Duodenal mucosa (tissue), 2 donors: ENCODE measurements around the gene MOV10.

Source experiments
- H3K27ac ChIP-seq: one replicate; pipeline ENCODE4 v1.7.0; 2013; ENCODE audit warnings: low read depth, low read length
- H3K27me3 ChIP-seq, 2 donors: one replicate each; pipeline ENCODE4 v1.7.0; 2013; ENCODE audit warnings: low read length in 2 of 2, control low read depth in 1 of 2; ENCODE audit not compliant: insufficient read depth in 2 of 2, control insufficient read depth in 1 of 2
- H3K36me3 ChIP-seq, 2 donors: one replicate each; pipeline ENCODE4 v1.7.0; 2013; ENCODE audit warnings: low read length in 2 of 2, control low read depth in 1 of 2; ENCODE audit not compliant: insufficient read depth in 2 of 2, control insufficient read depth in 1 of 2
- H3K4me1 ChIP-seq, 2 donors: one replicate each; pipeline ENCODE4 v1.7.0; 2013; ENCODE audit warnings: low read length in 2 of 2, control low read depth in 1 of 2; ENCODE audit not compliant: insufficient read depth in 2 of 2, control insufficient read depth in 1 of 2
- H3K4me3 ChIP-seq, 2 donors: one replicate each; pipeline ENCODE4 v1.7.0; 2013; ENCODE audit warnings: low read length in 2 of 2, low read depth in 1 of 2
- H3K9ac ChIP-seq, 2 donors: one replicate each; pipeline ENCODE4 v1.7.0; 2013; ENCODE audit warnings: low read length in 2 of 2, low read depth in 1 of 2
- H3K9me3 ChIP-seq, 2 donors: one replicate each; pipeline ENCODE4 v1.7.0; 2013; ENCODE audit warnings: low read length in 2 of 2, control low read depth in 1 of 2; ENCODE audit not compliant: control insufficient read depth in 1 of 2

The MOV10 gene

GRCh38 chr1:112687361-112687760 lies 12.9 kb downstream of the MOV10 start:
- Histone ChIP-seq H3K9ac (no peak overlapping the region), H3K4me1 (no peaks in the 10 kb centered on the region), H3K27ac (no peak overlapping the region), H3K27me3 (no peaks in the 10 kb centered on the region), H3K4me3 (no peak overlapping the region), H3K36me3 (peaks cover 16 to 32% of the 10 kb centered on the region in 2 donors), H3K9me3 (no peaks in the 10 kb centered on the region)

GRCh38 chr1:112687785-112688496 lies 13.5 kb downstream of the MOV10 start:
- H3K27ac ChIP-seq: no peak overlapping the region

DNA sequence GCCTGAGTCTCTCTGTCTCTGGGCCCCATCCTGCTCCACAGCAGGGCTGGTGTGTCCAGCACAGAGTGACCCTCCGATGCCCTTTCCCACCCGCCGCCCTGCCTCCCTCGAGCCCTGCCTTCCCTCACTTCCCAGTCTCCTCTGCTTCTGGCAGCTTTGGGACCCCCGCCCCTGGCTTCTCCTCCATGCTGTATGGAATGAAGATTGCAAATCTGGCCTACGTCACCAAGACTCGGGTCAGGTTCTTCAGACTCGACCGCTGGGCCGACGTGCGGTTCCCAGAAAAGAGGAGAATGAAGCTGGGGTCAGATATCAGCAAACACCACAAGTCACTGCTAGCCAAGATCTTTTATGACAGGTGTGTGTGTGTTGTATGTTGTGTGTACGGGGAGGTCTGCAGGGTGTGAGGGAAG lies 14.3 kb downstream of the MOV10 start:
- H3K9ac ChIP-seq: no peak overlapping the region
- H3K4me1 ChIP-seq: no peaks in the 10 kb centered on the region
- H3K27me3 ChIP-seq: no peaks in the 10 kb centered on the region
- peaks cover 27 to 45% of the 10 kb centered on the region in 2 donors for H3K36me3 ChIP-seq
- H3K27ac ChIP-seq: no peak overlapping the region
- H3K4me3 ChIP-seq: no peak overlapping the region
- H3K9me3 ChIP-seq: no peaks in the 10 kb centered on the region

More at GRCh38 chr1:112687785-112688496, 13.5 kb downstream of the MOV10 start:
- no peak overlapping the region for H3K4me3 ChIP-seq
- no peak overlapping the region for H3K9ac ChIP-seq
- no peaks in the 10 kb centered on the region for H3K9me3 ChIP-seq
- peaks cover 21 to 38% of the 10 kb centered on the region in 2 donors for H3K36me3 ChIP-seq
- H3K4me1 ChIP-seq: no peaks in the 10 kb centered on the region
- no peaks in the 10 kb centered on the region for H3K27me3 ChIP-seq

DNA sequence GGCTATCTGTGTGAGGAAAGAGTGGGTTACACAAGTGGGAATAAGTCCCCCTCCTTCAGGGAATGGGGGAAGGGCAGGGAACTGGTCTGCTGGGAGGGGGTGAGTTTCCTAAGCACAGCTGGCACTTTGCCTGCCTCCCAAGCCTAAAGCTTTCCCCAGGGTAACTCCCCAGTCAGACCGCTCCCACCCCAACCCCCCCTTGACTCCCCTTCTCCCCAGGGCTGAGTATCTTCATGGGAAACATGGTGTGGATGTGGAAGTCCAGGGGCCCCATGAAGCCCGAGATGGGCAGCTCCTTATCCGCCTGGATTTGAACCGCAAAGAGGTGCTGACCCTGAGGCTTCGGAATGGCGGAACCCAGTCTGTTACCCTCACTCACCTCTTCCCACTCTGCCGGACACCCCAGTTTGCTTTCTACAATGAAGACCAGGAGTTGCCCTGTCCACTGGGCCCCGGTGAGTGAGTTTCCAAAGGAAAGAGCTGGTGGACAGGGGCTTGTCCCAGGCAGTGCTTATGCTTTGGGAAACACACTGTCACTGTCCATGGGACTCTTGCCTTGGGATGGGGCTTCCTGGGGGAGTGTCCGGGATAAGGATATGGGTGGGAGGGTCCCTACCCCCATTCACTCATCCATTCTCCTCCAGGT lies 14.9 kb downstream of the MOV10 start:
- no peaks in the 10 kb centered on the region for H3K9me3 ChIP-seq
- peaks cover 32 to 50% of the 10 kb centered on the region in 2 donors for H3K36me3 ChIP-seq
- no peak overlapping the region for H3K4me3 ChIP-seq
- no peaks in the 10 kb centered on the region for H3K4me1 ChIP-seq
- H3K9ac ChIP-seq: no peak overlapping the region
- H3K27ac ChIP-seq: no peak overlapping the region
- H3K27me3 ChIP-seq: no peaks in the 10 kb centered on the region

DNA sequence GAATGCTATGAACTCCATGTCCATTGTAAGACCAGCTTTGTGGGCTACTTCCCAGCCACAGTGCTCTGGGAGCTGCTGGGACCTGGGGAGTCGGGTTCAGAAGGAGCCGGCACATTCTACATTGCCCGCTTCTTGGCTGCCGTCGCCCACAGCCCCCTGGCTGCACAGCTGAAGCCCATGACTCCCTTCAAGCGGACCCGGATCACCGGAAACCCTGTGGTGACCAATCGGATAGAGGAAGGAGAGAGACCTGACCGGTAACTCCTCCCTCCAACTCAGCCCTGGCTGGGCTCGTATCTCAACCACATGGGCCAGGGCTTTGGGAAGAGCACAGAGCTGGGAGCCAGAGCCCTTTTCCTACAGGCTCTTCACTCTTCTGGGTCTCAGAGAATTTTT lies 15.4 kb downstream of the MOV10 start:
- no peak overlapping the region for H3K27ac ChIP-seq
- no peak overlapping the region for H3K4me3 ChIP-seq
- no peaks in the 10 kb centered on the region for H3K27me3 ChIP-seq
- no peaks in the 10 kb centered on the region for H3K9me3 ChIP-seq
- no peak overlapping the region for H3K9ac ChIP-seq
- H3K4me1 ChIP-seq: no peaks in the 10 kb centered on the region
- H3K36me3 ChIP-seq: peaks cover 37 to 55% of the 10 kb centered on the region in 2 donors

GRCh38 chr1:112692681-112693080 lies 18.2 kb downstream of the MOV10 start:
- no peak overlapping the region for H3K27ac ChIP-seq
- no peak overlapping the region for H3K4me3 ChIP-seq
- H3K36me3 ChIP-seq: peaks cover 48 to 77% of the 10 kb centered on the region in 2 donors
- H3K9me3 ChIP-seq: no peaks in the 10 kb centered on the region
- no peak overlapping the region for H3K9ac ChIP-seq
- peaks cover 0 to 2% of the 10 kb centered on the region in 2 donors for H3K4me1 ChIP-seq
- H3K27me3 ChIP-seq: no peaks in the 10 kb centered on the region

- H3K9ac ChIP-seq: no peak overlapping the region
- peaks cover 46 to 77% of the 10 kb centered on the region in 2 donors for H3K36me3 ChIP-seq
- no peak overlapping the region for H3K4me3 ChIP-seq
- no peaks in the 10 kb centered on the region for H3K27me3 ChIP-seq
- no peak overlapping the region for H3K27ac ChIP-seq
- H3K4me1 ChIP-seq: peaks cover 9 to 13% of the 10 kb centered on the region in 2 donors
- no peaks in the 10 kb centered on the region for H3K9me3 ChIP-seq
Observed at GRCh38 chr1:112693821-112694220, 19.4 kb downstream of the MOV10 start.

- H3K27ac ChIP-seq: no peak overlapping the region
- peaks cover 14 to 17% of the 10 kb centered on the region in 2 donors for H3K4me1 ChIP-seq
- H3K27me3 ChIP-seq: no peaks in the 10 kb centered on the region
- H3K36me3 ChIP-seq: peaks cover 43 to 71% of the 10 kb centered on the region in 2 donors
- H3K4me3 ChIP-seq: no peak overlapping the region
- H3K9me3 ChIP-seq: no peaks in the 10 kb centered on the region
- H3K9ac ChIP-seq: no peak overlapping the region
Observed at GRCh38 chr1:112694363-112694929, 20.0 kb downstream of the MOV10 start.

DNA sequence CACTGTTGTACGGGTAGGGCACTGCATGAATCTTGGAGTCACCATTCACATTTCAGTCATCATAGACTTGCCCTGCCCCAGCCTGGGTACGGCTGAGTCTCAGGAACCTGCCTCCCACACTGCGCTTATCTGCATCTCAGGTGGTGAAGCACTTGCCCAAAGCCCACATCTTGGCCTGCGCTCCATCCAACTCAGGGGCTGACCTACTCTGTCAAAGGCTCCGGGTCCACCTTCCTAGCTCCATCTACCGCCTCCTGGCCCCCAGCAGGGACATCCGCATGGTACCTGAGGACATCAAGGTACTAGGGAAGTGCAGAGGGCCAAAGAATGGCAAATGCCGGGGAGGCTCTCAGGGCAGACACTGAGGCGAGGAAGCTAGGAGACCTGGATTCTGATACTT lies 20.8 kb downstream of the MOV10 start:
- Histone ChIP-seq H3K27ac (no peak overlapping the region), H3K36me3 (peaks cover 37 to 66% of the 10 kb centered on the region in 2 donors)

GRCh38 chr1:112696578-112697314 lies 22.3 kb downstream of the MOV10 start:
- H3K27ac ChIP-seq: no peak overlapping the region

More for the DNA sequence above, 20.8 kb downstream of the MOV10 start:
- no peak overlapping the region for H3K9ac ChIP-seq
- H3K4me1 ChIP-seq: peaks cover 22 to 25% of the 10 kb centered on the region in 2 donors
- H3K27me3 ChIP-seq: no peaks in the 10 kb centered on the region
- no peak overlapping the region for H3K4me3 ChIP-seq
- no peaks in the 10 kb centered on the region for H3K9me3 ChIP-seq

More at GRCh38 chr1:112696578-112697314, 22.3 kb downstream of the MOV10 start:
- Histone ChIP-seq H3K27me3 (no peaks in the 10 kb centered on the region), H3K4me1 (peaks cover 37 to 40% of the 10 kb centered on the region in 2 donors), H3K9ac (no peak overlapping the region), H3K36me3 (peaks cover 35 to 67% of the 10 kb centered on the region in 2 donors), H3K4me3 (no peak overlapping the region), H3K9me3 (no peaks in the 10 kb centered on the region)
